DND-41 (cell line): Measurements from ENCODE around the gene DUS3L.

Experiments used
- ATAC-seq: fragments of 200-7000 bp; cut with Tn5 transposase; 3 replicates; pipeline ENCODE4 v1.9.1; 2021; ENCODE audit warnings: low read depth; ENCODE audit not compliant: insufficient read depth
- DNase-seq: peaks from one replicate; pipeline ENCODE4 v3.0.0-alpha.2; 2020
- H2AFZ ChIP-seq: 2 replicates; pipeline ENCODE4 v1.6.0; 2012; ENCODE audit warnings: low read depth, low read length
- H3K27ac ChIP-seq: 2 replicates; pipeline ENCODE4 v1.5.1; 2012; ENCODE audit warnings: low read length, inconsistent platforms
- H3K27me3 ChIP-seq: fragments of 200-600 bp; sonication (generic); 2 replicates; pipeline ENCODE4 v1.6.0; 2012; ENCODE audit warnings: low read length, mild to moderate bottlenecking, inconsistent platforms; ENCODE audit not compliant: insufficient read depth, poor library complexity
- H3K36me3 ChIP-seq: 2 replicates; pipeline ENCODE4 v1.5.1; 2012; ENCODE audit warnings: low read length, inconsistent platforms; ENCODE audit not compliant: insufficient read depth
- H3K4me1 ChIP-seq: 2 replicates; pipeline ENCODE4 v1.5.1; 2012; ENCODE audit warnings: mild to moderate bottlenecking, low read length; ENCODE audit not compliant: insufficient read depth
- H3K4me2 ChIP-seq: 2 replicates; pipeline ENCODE4 v1.6.0; 2012; ENCODE audit warnings: mild to moderate bottlenecking, moderate library complexity, low read length, inconsistent platforms; ENCODE audit not compliant: insufficient read depth
- H3K4me3 ChIP-seq, 2 experiments: fragments of 200-600 bp in 1 of 2; shearing (Covaris generic) in 1 of 2; 2 replicates each; pipeline ENCODE4 v1.5.1; 2012 to 2016; ENCODE audit warnings: inconsistent platforms in 2 of 2, low read length in 2 of 2, mild to moderate bottlenecking in 2 of 2, low read depth in 1 of 2, moderate library complexity in 1 of 2
- H3K79me2 ChIP-seq: 2 replicates; pipeline ENCODE4 v1.6.0; 2012; ENCODE audit warnings: low read length, inconsistent platforms; ENCODE audit not compliant: insufficient read depth
- H3K9ac ChIP-seq: 2 replicates; pipeline ENCODE4 v1.6.0; 2012; ENCODE audit warnings: low read depth, mild to moderate bottlenecking, inconsistent platforms, low read length, moderate library complexity
- H3K9me3 ChIP-seq: 2 replicates; pipeline ENCODE4 v1.5.1; 2012; ENCODE audit warnings: low read length, moderate library complexity, mild to moderate bottlenecking, inconsistent platforms; ENCODE audit not compliant: insufficient read depth, severe bottlenecking
- H4K20me1 ChIP-seq: 2 replicates; pipeline ENCODE4 v1.6.0; 2012; ENCODE audit warnings: low read length; ENCODE audit not compliant: insufficient read depth
- EZH2 ChIP-seq: IDR thresholded peaks from 3 replicates; pipeline ENCODE4 v1.6.1; 2012; ENCODE audit warnings: borderline replicate concordance, low read depth, mild to moderate bottlenecking, moderate library complexity, low read length, inconsistent platforms; ENCODE audit not compliant: severe bottlenecking
- TF ChIP-seq, protein P1 (sequence below): IDR thresholded peaks from 2 replicates; pipeline ENCODE4 v1.5.1; 2012; ENCODE audit warnings: borderline replicate concordance, low read length, moderate library complexity, mild to moderate bottlenecking; ENCODE audit not compliant: poor library complexity, severe bottlenecking; ENCODE audit errors: extremely low read depth

The DUS3L gene

DNA sequence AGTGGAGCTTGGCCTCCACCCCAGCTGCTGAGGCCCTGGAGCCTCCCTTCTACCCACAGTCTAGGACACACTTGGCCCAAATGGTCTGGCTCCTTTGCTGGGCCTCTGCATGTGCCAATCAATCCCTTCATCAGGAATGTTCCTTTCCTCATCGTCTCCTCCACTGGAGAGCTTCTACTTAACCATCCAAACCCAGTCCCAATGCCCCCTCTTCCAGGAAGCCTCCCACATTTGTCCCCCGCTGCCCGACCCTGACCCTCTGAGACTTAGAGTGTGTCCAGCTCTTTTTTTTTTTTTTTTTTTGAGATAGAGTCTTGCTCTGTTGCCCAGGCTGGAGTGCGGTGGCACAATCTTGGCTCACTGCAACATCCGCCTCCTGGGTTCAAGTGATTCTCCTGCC is 2.5 kb downstream of the DUS3L start:
- no peak overlapping the region for H3K4me2 ChIP-seq
- peaks cover 17% of the 10 kb centered on the region for H3K79me2 ChIP-seq
- H3K27ac ChIP-seq, result no peak overlapping the region
- no peak overlapping the region for H3K9ac ChIP-seq
- no peak overlapping the region for H3K4me3 ChIP-seq
- H3K9me3 ChIP-seq, result no peaks in the 10 kb centered on the region
- peaks cover 22% of the 10 kb centered on the region for H3K4me1 ChIP-seq
- no peak for TF ChIP-seq EZH2
- TF ChIP-seq, protein P1, sequence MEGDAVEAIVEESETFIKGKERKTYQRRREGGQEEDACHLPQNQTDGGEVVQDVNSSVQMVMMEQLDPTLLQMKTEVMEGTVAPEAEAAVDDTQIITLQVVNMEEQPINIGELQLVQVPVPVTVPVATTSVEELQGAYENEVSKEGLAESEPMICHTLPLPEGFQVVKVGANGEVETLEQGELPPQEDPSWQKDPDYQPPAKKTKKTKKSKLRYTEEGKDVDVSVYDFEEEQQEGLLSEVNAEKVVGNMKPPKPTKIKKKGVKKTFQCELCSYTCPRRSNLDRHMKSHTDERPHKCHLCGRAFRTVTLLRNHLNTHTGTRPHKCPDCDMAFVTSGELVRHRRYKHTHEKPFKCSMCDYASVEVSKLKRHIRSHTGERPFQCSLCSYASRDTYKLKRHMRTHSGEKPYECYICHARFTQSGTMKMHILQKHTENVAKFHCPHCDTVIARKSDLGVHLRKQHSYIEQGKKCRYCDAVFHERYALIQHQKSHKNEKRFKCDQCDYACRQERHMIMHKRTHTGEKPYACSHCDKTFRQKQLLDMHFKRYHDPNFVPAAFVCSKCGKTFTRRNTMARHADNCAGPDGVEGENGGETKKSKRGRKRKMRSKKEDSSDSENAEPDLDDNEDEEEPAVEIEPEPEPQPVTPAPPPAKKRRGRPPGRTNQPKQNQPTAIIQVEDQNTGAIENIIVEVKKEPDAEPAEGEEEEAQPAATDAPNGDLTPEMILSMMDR, result no peak
- no peaks in the 10 kb centered on the region for H3K27me3 ChIP-seq
- H2AFZ ChIP-seq, result no peak overlapping the region
- H3K36me3 ChIP-seq, result peaks cover 63% of the 10 kb centered on the region
- DNase-seq (no peak), ATAC-seq (no peak)
- peaks cover 48% of the 10 kb centered on the region for H4K20me1 ChIP-seq

DNA sequence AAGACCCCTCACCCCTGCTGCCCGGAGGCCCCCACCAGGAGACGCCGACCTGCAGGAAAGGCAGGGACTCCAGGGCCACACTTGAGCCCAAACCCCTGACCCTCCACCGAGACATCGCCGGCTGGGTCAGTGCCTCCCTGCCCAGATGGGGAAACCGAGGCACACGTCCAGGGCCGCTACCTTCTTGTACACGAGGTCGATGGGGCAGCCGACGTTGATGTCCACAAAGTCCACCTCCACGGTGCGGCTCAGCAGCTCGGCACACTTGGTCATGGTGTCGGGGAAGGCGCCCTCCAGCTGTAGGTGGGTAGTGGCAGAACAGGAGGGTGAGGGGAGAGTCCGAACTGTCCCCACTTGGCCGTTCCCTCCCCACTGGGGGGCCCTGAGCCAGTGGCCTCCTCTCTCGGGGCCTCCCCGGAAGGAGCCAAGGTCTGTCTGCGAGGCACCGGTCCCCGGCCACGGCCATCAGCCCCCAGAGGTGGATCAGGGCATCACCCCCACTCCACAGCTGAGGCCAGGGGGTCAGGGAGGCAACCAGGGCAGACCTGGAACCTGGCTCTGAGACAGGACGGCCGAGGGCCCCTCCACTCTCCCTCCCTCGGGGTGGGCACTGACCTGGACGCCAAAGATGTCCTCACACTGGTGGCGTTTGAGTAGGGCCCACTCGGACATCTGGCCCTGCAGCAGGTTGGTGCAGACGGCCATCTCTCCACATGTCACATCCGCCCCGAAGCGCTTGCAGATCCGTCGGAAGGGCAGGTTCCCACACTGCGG is 3.4 kb downstream of the DUS3L start:
- peaks cover 53% of the 10 kb centered on the region for H4K20me1 ChIP-seq
- DNase-seq (no peak), ATAC-seq (no peak)
- peaks cover 17% of the 10 kb centered on the region for H3K79me2 ChIP-seq
- no peak overlapping the region for H3K27ac ChIP-seq
- no peak overlapping the region for H3K4me2 ChIP-seq
- peaks cover 22% of the 10 kb centered on the region for H3K4me1 ChIP-seq
- H2AFZ ChIP-seq, result no peak overlapping the region
- TF ChIP-seq, protein P1, result no peak
- TF ChIP-seq EZH2, result no peak
- H3K9ac ChIP-seq, result no peak overlapping the region
- H3K4me3 ChIP-seq, result no peak overlapping the region
- H3K36me3 ChIP-seq, result peaks cover 67% of the 10 kb centered on the region
- H3K27me3 ChIP-seq, result no peaks in the 10 kb centered on the region
- no peaks in the 10 kb centered on the region for H3K9me3 ChIP-seq

DNA sequence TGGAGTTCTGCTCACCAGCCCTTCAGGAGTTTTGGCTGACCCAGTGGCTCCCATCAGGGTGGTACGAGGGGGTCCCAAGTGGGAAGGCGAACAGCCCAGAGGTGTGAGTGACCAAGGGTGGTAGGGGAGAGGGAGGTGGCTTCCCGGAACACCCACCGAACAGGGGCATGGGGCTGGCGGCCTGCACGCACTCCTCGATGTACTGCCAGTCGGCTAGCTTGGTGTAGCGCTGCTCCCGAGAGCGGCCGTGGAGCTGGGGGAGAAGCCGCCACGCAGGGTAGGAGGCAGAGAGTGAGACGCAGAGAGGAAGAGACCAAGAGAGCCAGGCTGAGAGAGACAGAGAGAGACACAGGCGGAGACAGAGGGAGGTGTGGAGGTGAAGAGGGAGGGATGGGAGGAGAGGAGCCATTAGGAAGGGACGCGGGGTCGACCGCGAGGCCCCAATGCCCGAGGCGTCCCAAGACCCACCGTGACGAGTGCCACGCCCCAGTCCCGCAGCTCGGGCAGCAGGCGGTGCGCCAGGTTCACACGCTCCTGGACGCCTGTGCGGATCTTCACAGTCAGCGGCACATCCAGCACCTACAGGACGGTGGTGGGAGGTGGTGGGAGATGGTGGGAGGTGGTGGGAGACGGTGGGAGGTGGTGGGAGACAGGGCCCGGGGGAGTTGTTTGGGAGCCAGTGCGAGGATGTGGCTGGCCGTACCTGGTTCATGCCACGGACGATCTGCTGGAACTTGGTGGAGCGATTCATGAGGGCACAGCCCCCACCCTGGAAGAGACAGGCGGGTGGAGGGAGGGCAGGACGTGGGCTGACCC is 4.2 kb downstream of the DUS3L start:
- no peak overlapping the region for H2AFZ ChIP-seq
- peaks cover 17% of the 10 kb centered on the region for H3K79me2 ChIP-seq
- H3K36me3 ChIP-seq, result peaks cover 67% of the 10 kb centered on the region
- H3K27ac ChIP-seq, result no peak overlapping the region
- peaks cover 22% of the 10 kb centered on the region for H3K4me1 ChIP-seq
- H3K27me3 ChIP-seq, result no peaks in the 10 kb centered on the region
- H3K9ac ChIP-seq, result no peak overlapping the region
- DNase-seq (no peak), ATAC-seq (no peak)
- H4K20me1 ChIP-seq, result peaks cover 53% of the 10 kb centered on the region
- TF ChIP-seq EZH2, result no peak
- TF ChIP-seq, protein P1, result no peak
- no peak overlapping the region for H3K4me2 ChIP-seq
- H3K4me3 ChIP-seq, result no peak overlapping the region
- H3K9me3 ChIP-seq, result no peaks in the 10 kb centered on the region
